Muscle of back (tissue), 11 donors: ENCODE results near the gene LRCOL1. TPM values are rescaled to one million over a fixed set of nuclear protein-coding genes. Genes with fewer than 3 reads are reported as not detected.

Source experiments
- DNase-seq, 3 donors: peaks; one replicate each; pipeline versions ENCODE4 v3.0.0 to v3.0.0-alpha.2; 2013
- polyA plus RNA-seq, 10 donors: library from polyadenylated mRNA; unstranded; fragments of 120-200 nt; gene quantifications; one replicate each; pipeline ENCODE4 v1.2.1, GENCODE V29; 2013; ENCODE audit not compliant: insufficient read length in 10 of 10

The LRCOL1 gene
- polyA plus RNA-seq, 10 donors = 0.14 to 0.60 (median 0.20) TPM; not detected in 4

GRCh38 chr12:132566516-132567131 is 43.8 kb downstream of the LRCOL1 start:
- DNase-seq = no peak

- DNase-seq = no peak
Observed at GRCh38 chr12:132565365-132565764, 45.0 kb downstream of the LRCOL1 start.

GRCh38 chr12:132563911-132564310 is 46.5 kb downstream of the LRCOL1 start:
- no peak for DNase-seq

- DNase-seq = no peak
Observed at GRCh38 chr12:132562489-132563021, 47.8 kb downstream of the LRCOL1 start.

GRCh38 chr12:132561427-132562156 is 48.8 kb downstream of the LRCOL1 start:
- no peak for DNase-seq

GRCh38 chr12:132560614-132561426 is 49.6 kb downstream of the LRCOL1 start:
- DNase-seq = peak; percentile 34 to 79 (median 67)

- DNase-seq = no peak
Observed at GRCh38 chr12:132560364-132560613, 50.1 kb downstream of the LRCOL1 start.

- peak; percentile 45 to 78 (median 56) for DNase-seq
Observed at GRCh38 chr12:132559652-132560363, 50.6 kb downstream of the LRCOL1 start.

GRCh38 chr12:132558861-132559623 is 51.3 kb downstream of the LRCOL1 start:
- no peak for DNase-seq

- DNase-seq = no peak
Observed at GRCh38 chr12:132558042-132558856, 52.1 kb downstream of the LRCOL1 start.

GRCh38 chr12:132557291-132558015 is 52.9 kb downstream of the LRCOL1 start:
- DNase-seq = no peak

- no peak for DNase-seq
Observed at GRCh38 chr12:132556801-132557200, 53.6 kb downstream of the LRCOL1 start.

GRCh38 chr12:132556216-132556615 is 54.2 kb downstream of the LRCOL1 start:
- DNase-seq = no peak

- no peak for DNase-seq
Observed at GRCh38 chr12:132555686-132556085, 54.7 kb downstream of the LRCOL1 start.

GRCh38 chr12:132554845-132555630 is 55.3 kb downstream of the LRCOL1 start:
- DNase-seq = no peak
